ENCODE data around the gene METTL27. TPM values are rescaled to one million over a fixed set of nuclear protein-coding genes. Genes with fewer than 3 reads are reported as not detected.
"Not testable (repeated sequence)": the region's sequence is repeated elsewhere in the genome, so short reads cannot be mapped to it uniquely, and the experiment has no call there.

Gene METTL27
- total RNA-seq, 2 experiments from 2014 or later = not detected

DNA sequence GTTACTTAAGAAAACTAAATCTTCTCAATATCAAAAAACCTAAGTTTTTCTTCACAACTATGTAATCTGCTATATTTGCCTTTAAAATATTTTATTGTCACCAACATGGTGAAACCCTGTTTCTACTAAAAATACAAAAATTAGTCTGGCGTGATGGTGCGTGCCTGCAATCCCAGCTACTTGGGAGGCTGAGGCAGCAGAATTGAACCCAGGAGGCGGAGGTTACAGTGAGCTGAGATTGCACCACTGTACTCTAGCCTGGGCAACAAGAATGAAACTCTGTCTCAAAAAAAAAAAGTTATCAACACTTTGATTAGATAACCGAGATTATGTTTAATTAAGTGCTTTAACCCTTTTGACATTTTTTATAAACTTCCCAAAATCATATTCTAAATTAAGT, 39.9 kb downstream of the METTL27 start:
- intact Hi-C loops (cut with micrococcal nuclease) = no loop called here
- Mint-ChIP-seq H3K9me3 (no peaks in the 10 kb centered on the region), H3K27me3 (no peaks in the 10 kb centered on the region), H3K4me1 (ENCODE audit: low read depth) (no peaks in the 10 kb centered on the region), H3K27ac (no peak overlapping the region), H3K4me3 (no peak overlapping the region), H3K36me3 (ENCODE audit: low read depth) (no peaks in the 10 kb centered on the region)
- ATAC-seq = no peak
- DNase-seq = no peak
- ChIA-PET CTCF (interaction anchor here (0.6 kb wide), 1 partner anchor 10 kb away, joined by 3 read pairs; no protein-coding TSS in a partner anchor), POLR2A (no interaction called here)
- TF ChIP-seq, protein P1, sequence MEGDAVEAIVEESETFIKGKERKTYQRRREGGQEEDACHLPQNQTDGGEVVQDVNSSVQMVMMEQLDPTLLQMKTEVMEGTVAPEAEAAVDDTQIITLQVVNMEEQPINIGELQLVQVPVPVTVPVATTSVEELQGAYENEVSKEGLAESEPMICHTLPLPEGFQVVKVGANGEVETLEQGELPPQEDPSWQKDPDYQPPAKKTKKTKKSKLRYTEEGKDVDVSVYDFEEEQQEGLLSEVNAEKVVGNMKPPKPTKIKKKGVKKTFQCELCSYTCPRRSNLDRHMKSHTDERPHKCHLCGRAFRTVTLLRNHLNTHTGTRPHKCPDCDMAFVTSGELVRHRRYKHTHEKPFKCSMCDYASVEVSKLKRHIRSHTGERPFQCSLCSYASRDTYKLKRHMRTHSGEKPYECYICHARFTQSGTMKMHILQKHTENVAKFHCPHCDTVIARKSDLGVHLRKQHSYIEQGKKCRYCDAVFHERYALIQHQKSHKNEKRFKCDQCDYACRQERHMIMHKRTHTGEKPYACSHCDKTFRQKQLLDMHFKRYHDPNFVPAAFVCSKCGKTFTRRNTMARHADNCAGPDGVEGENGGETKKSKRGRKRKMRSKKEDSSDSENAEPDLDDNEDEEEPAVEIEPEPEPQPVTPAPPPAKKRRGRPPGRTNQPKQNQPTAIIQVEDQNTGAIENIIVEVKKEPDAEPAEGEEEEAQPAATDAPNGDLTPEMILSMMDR (IDR thresholded peaks at IDR 0.05) = no peak

DNA sequence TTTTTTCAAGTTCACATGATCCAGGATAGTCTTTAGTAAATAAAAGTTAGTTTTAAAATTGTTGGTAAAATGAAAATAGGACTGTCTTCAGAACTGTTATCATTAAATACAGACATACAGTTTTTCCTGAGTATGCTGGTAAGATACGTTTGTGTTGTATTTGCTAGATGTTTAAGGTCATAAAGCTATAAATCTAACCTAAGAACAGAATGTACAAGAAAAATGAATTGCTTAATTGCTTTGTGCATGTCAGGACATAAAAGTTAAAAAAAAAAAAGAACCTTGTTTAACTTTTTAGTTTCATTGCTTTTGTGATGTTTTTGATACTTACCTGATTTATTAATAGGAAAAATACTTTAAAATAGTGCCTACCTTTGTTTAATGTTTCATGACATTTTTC, 40.7 kb downstream of the METTL27 start:
- TF ChIP-seq, protein P1 (IDR thresholded peaks at IDR 0.05) = no peak
- CTCF ChIA-PET = interaction anchor here (2.1 kb wide), 1 partner anchor 10 kb away, joined by 7 read pairs; no protein-coding TSS in a partner anchor
- Mint-ChIP-seq H3K9me3 (no peaks in the 10 kb centered on the region), H3K4me3 (no peak overlapping the region), H3K36me3 (ENCODE audit: low read depth) (no peaks in the 10 kb centered on the region), H3K27me3 (no peaks in the 10 kb centered on the region), H3K4me1 (ENCODE audit: low read depth) (no peaks in the 10 kb centered on the region), H3K27ac (no peak overlapping the region)
- POLR2A ChIA-PET = no interaction called here
- intact Hi-C loops (cut with micrococcal nuclease) = no loop called here
- DNase-seq = no peak
- no peak for ATAC-seq

DNA sequence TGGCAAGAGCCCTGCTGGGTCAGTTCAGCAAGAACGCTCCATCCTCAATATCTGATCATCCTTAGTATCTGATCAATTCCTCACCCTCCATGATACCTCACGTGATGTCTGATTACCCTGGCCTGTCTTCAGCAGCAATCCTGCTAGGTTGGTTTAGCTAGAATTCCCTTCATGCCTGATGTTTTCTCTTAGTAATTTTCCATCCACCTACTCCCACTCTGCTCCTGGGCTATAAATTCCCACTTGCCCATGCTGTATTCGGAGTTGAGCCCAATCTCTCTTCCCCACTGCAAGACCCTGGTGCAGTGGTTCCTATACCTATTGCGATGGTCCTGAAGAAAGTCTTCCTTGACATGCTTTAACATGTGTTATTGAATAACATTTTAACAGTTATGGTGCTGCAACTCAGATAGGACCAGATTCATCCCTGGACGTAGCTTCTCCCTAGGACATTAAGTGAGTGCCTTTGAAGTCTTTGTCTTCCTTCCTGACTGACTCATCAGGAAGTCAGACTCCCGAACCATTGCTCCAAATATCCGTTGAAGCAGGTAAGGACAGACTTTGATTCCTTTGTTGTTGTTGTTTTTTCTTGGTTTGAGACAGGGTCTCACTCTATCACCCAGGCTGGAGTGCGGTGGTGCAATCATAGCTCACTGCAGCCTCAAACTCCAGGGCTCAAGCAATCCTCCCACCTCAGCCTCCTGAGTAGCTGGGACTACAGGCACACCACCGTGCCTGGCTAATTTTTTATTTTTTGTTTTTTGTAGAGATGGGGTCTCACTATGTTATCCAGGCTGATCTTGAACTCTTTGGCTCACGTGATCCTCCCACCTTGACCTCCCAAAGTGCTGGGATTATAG, 42.8 kb downstream of the METTL27 start:
- ATAC-seq (no peak), DNase-seq (no peak)
- intact Hi-C loops (cut with micrococcal nuclease) = no loop called here
- TF ChIP-seq, protein P1 (IDR thresholded peaks at IDR 0.05) = no peak
- Mint-ChIP-seq H3K4me1 (ENCODE audit: low read depth) (no peaks in the 10 kb centered on the region), H3K4me3 (no peak overlapping the region), H3K36me3 (ENCODE audit: low read depth) (no peaks in the 10 kb centered on the region), H3K27ac (no peak overlapping the region), H3K9me3 (no peaks in the 10 kb centered on the region), H3K27me3 (peaks cover 6% of the 10 kb centered on the region)
- ChIA-PET CTCF (interaction anchor here (1.7 to 2.1 kb wide), 2 partner anchors 12 to 55 kb away, joined by 3 to 7 read pairs; no protein-coding TSS in a partner anchor), POLR2A (no interaction called here)

DNA sequence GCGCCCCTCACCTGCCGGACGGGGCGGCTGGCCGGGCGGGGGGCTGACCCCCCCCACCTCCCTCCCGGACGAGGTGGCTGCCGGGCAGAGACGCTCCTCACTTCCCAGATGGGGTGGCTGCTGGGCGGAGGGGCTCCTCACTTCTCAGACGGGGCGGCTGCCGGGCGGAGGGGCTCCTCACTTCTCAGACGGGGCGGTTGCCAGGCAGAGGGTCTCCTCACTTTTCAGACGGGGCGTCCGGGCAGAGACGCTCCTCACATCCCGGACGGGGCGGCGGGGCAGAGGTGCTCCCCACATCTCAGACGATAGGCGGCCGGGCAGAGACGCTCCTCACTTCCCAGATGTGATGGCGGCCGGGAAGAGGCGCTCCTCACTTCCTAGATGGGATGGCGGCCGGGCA, 45.1 kb downstream of the METTL27 start:
- intact Hi-C loops (cut with micrococcal nuclease); CTCF ChIA-PET; H3K4me1 Mint-ChIP-seq (ENCODE audit: low read depth); ATAC-seq; H3K4me3 Mint-ChIP-seq; H3K36me3 Mint-ChIP-seq (ENCODE audit: low read depth); H3K27me3 Mint-ChIP-seq; H3K9me3 Mint-ChIP-seq; DNase-seq; POLR2A ChIA-PET; H3K27ac Mint-ChIP-seq: not testable (repeated sequence)

DNA sequence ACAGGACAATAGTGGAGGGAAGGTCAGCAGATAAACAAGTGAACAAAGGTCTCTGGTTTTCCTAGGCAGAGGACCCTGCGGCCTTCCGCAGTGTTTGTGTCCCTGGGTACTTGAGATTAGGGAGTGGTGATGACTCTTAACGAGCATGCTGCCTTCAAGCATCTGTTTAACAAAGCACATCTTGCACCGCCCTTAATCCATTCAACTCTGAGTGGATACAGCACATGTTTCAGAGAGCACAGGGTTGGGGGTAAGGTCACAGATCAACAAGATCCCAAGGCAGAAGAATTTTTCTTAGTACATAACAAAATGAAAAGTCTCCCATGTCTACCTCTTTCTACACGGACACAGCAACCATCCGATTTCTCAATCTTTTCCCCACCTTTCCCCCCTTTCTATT, 45.7 kb downstream of the METTL27 start:
- intact Hi-C loops (cut with micrococcal nuclease); H3K4me1 Mint-ChIP-seq (ENCODE audit: low read depth); H3K27ac Mint-ChIP-seq; H3K9me3 Mint-ChIP-seq; DNase-seq; H3K4me3 Mint-ChIP-seq; ATAC-seq; H3K36me3 Mint-ChIP-seq (ENCODE audit: low read depth); POLR2A ChIA-PET; H3K27me3 Mint-ChIP-seq: not testable (repeated sequence)
- CTCF ChIA-PET = interaction anchor here (1.2 kb wide), 1 partner anchor 10 kb away, joined by 3 read pairs; no protein-coding TSS in a partner anchor

DNA sequence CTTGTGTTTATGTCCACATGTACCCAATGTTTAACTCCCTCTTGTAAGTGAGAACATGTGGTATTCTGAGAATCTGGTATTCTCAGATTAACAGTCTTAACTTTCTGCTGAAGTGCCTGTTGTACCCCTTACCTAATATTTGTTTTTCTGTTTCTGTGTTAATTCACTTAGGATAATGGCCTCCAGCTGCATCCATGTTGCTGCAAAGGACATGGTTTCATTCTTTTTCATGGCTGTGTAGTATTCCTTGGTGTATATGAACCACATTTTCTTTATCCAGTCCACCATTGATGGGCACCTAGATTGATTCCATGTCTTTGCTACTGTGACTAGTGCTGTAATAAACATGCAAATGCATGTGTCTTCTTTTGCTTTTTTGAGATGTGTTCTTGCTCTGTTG, 47.1 kb downstream of the METTL27 start:
- DNase-seq; H3K36me3 Mint-ChIP-seq (ENCODE audit: low read depth); H3K4me1 Mint-ChIP-seq (ENCODE audit: low read depth); H3K9me3 Mint-ChIP-seq; H3K4me3 Mint-ChIP-seq; H3K27me3 Mint-ChIP-seq; H3K27ac Mint-ChIP-seq; ATAC-seq; CTCF ChIA-PET; intact Hi-C loops (cut with micrococcal nuclease): not testable (repeated sequence)
- POLR2A ChIA-PET = interaction anchor here (0.6 kb wide), 1 partner anchor 14 kb away, joined by 3 read pairs; no protein-coding TSS in a partner anchor

DNA sequence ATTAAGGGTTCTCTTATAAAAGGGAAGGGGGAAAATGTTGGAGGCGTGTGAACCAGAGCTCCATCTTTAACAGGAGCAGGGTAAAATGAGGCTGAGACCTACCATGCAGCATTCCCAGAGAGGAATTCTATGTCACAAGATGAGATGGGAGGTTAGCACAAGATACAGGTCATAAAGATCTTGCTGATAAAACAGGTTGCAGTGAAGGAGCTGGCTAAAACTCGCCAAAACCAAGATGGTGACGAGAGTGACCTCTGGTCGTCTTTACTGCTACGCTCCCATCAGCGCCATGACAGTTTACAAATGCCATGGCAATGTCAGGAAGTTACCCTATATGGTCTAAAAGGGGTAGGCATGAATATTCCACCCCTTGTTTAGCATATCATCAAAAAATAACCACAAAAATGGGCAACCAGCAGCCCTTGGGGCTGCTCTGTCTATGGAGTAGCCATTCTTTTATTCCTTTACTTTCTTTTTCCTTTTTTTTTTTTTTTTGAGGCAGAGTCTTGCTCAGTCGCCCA, 51.1 kb downstream of the METTL27 start:
- H3K27ac Mint-ChIP-seq; H3K36me3 Mint-ChIP-seq (ENCODE audit: low read depth); H3K27me3 Mint-ChIP-seq; H3K4me1 Mint-ChIP-seq (ENCODE audit: low read depth); intact Hi-C loops (cut with micrococcal nuclease); ATAC-seq; POLR2A ChIA-PET; CTCF ChIA-PET; DNase-seq; H3K9me3 Mint-ChIP-seq; H3K4me3 Mint-ChIP-seq: not testable (repeated sequence)

Data from activated CD8-positive, alpha-beta T cell treated with anti-CD3 and anti-CD28 coated beads for 36 hours (primary cell).